HepG2 (cell line): ENCODE data around the gene ABHD12. TPM values are rescaled to one million over a fixed set of nuclear protein-coding genes. Genes with fewer than 3 reads are reported as not detected.

Experiments used
- DR1 ChIP-seq: sonication (generic); formaldehyde crosslinking; IDR thresholded peaks from 2 replicates; pipeline ENCODE4 v1.8.0; 2021; ENCODE audit warnings: mild to moderate bottlenecking, missing genetic modification reagents, inconsistent platforms
- HNRNPL ChIP-seq: fragments of 200-400 bp; formaldehyde crosslinking; IDR thresholded peaks from 2 replicates; pipeline ENCODE4 v1.6.1; 2017; ENCODE audit warnings: mild to moderate bottlenecking, low read depth, low read length
- IRF2 ChIP-seq: IDR thresholded peaks from 2 replicates; pipeline ENCODE4 v1.6.1; 2018; ENCODE audit warnings: missing genetic modification reagents, missing compliant biosample characterization
- KIAA2018 ChIP-seq: sonication (generic); formaldehyde crosslinking; IDR thresholded peaks from 2 replicates; pipeline ENCODE4 v1.5.0; 2020; ENCODE audit warnings: mild to moderate bottlenecking, missing genetic modification reagents, borderline replicate concordance
- MAX ChIP-seq: IDR thresholded peaks from 2 replicates; pipeline ENCODE4 v1.6.1; 2012; ENCODE audit warnings: inconsistent platforms
- MED13 ChIP-seq: sonication (generic); formaldehyde crosslinking; IDR thresholded peaks from 2 replicates; pipeline ENCODE4 v1.5.0; 2020; ENCODE audit warnings: missing genetic modification reagents
- MTERF4 ChIP-seq: sonication (generic); formaldehyde crosslinking; IDR thresholded peaks from 2 replicates; pipeline ENCODE4 v1.8.0; 2023; ENCODE audit warnings: mild to moderate bottlenecking, missing genetic modification reagents
- TRIM24 ChIP-seq: sonication (generic); formaldehyde crosslinking; IDR thresholded peaks from 2 replicates; pipeline ENCODE4 v1.8.0; 2022; ENCODE audit warnings: mild to moderate bottlenecking, missing genetic modification reagents
- ZFP82 ChIP-seq: sonication (generic); formaldehyde crosslinking; IDR thresholded peaks from 2 replicates; pipeline ENCODE4 v1.5.1; 2020; ENCODE audit warnings: mild to moderate bottlenecking, missing genetic modification reagents, borderline replicate concordance
- ZNF260 ChIP-seq: sonication (generic); formaldehyde crosslinking; IDR thresholded peaks from 2 replicates; pipeline ENCODE4 v1.4.0; 2020; ENCODE audit warnings: missing genetic modification reagents, low read depth, mild to moderate bottlenecking, borderline replicate concordance
- ZNF350 ChIP-seq: sonication (generic); formaldehyde crosslinking; IDR thresholded peaks from 2 replicates; pipeline ENCODE4 v1.4.0; 2020; ENCODE audit warnings: mild to moderate bottlenecking, low read depth, missing genetic modification reagents, borderline replicate concordance
- ZNF460 ChIP-seq: sonication (generic); formaldehyde crosslinking; IDR thresholded peaks from 2 replicates; pipeline ENCODE4 v1.5.1; 2020; ENCODE audit warnings: missing genetic modification reagents, mild to moderate bottlenecking, borderline replicate concordance
- ZNF512B ChIP-seq: sonication (generic); formaldehyde crosslinking; IDR thresholded peaks from 2 replicates; pipeline ENCODE4 v1.5.1; 2020; ENCODE audit warnings: missing genetic modification reagents, mild to moderate bottlenecking, borderline replicate concordance
- ZNF562 ChIP-seq: sonication (generic); formaldehyde crosslinking; IDR thresholded peaks from 2 replicates; pipeline ENCODE4 v1.8.0; 2022; ENCODE audit warnings: missing genetic modification reagents, borderline replicate concordance
- ZNF570 ChIP-seq: sonication (generic); formaldehyde crosslinking; IDR thresholded peaks from 2 replicates; pipeline ENCODE4 v1.4.0; 2020; ENCODE audit warnings: mild to moderate bottlenecking, missing genetic modification reagents, borderline replicate concordance
- ZNF644 ChIP-seq: IDR thresholded peaks from 2 replicates; pipeline ENCODE4 v1.6.1; 2016; ENCODE audit warnings: low read depth
- ZNF749 ChIP-seq: sonication (generic); formaldehyde crosslinking; IDR thresholded peaks from 2 replicates; pipeline ENCODE4 v1.8.0; 2022; ENCODE audit warnings: mild to moderate bottlenecking, missing genetic modification reagents, moderate library complexity, borderline replicate concordance
- polyA plus RNA-seq, 8 experiments: library from polyadenylated mRNA; depleted of rRNA in 3 of 8; stranded (reverse) in 7 of 8; unstranded in 1 of 8; fragments of >200 nt; fragmentation: Illumina TruSeq in 4 of 8; extraction: Trizol in 4 of 8; gene quantifications; 2 replicates each; pipeline versions ENCODE4 v1.2.1 to v1.2.3, GENCODE V29; 2011 to 2016; ENCODE audit warnings: low read depth in 4 of 8, missing spikeins in 1 of 8, mixed read lengths in 1 of 8; ENCODE audit not compliant: insufficient read depth in 1 of 8
- total RNA-seq, 5 experiments: library from RNA; depleted of rRNA; stranded (reverse); fragments of >200 nt; fragmentation: Illumina TruSeq; extraction: Trizol; gene quantifications; 2 replicates each; pipeline ENCODE4 v1.2.3, GENCODE V29; 2016; ENCODE audit warnings: low read depth in 1 of 5

ABHD12 gene
- total and polyA plus RNA-seq, 2 of the 13 experiments (the other 11 are each of a cell fraction or from before 2014, with no cell fraction given), result 23.5 to 72.1 TPM

- no peak for TF ChIP-seq ZNF562 (CRISPR knock-in tag)
- 0 out of 2 replicates have a peak, but pooled peaks have one; percentile 13 for TF ChIP-seq ZNF570
- TF ChIP-seq MAX, result peak; percentile 67
- peak; percentile 82 for TF ChIP-seq ZNF749
- no peak for TF ChIP-seq KIAA2018 (CRISPR knock-in tag)
- TF ChIP-seq ZNF644 (CRISPR knock-in tag), result no peak
- TF ChIP-seq MED13 (CRISPR knock-in tag), result no peak
- no peak for TF ChIP-seq ZNF350 (CRISPR knock-in tag)
- TF ChIP-seq TRIM24 (CRISPR knock-in tag), result no peak
- TF ChIP-seq DR1 (CRISPR knock-in tag), result 0 out of 2 replicates have a peak, but pooled peaks have one; percentile 37
- peak; percentile 82; the same call in 1 of the 2 replicates for TF ChIP-seq ZNF512B (CRISPR knock-in tag)
- no peak for TF ChIP-seq ZNF260 (CRISPR knock-in tag)
- no peak for TF ChIP-seq HNRNPL
- TF ChIP-seq MTERF4 (CRISPR knock-in tag), result no peak; the same call in 1 of the 2 replicates
- no peak for TF ChIP-seq ZNF460 (CRISPR knock-in tag)
- no peak for TF ChIP-seq IRF2
- TF ChIP-seq ZFP82 (CRISPR knock-in tag), result no peak
Measured at GRCh38 chr20:25389858-25390537, 637 bp downstream of the ABHD12 start (continued).
